ENCODE results near the gene C6orf132.

DNA sequence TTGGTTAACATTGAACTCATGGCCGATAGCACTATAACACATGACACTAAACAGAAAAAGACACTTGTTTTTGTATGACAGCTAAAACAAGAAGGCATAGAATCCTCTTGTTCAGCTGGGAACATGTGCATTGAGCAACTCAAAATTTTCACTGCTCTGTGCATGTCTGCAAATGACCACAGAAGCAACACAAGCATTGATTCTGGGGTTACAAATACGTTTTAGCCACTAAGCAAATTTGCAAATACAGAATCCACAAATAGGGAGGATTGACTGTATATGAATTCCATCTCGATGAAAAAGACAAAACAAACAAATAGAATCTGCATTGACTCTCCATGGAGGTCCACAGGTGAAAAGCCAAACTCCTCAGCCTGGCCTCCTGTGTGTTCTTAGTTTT is 31.7 kb downstream of the C6orf132 start:
- TF ChIP-seq, protein P1, sequence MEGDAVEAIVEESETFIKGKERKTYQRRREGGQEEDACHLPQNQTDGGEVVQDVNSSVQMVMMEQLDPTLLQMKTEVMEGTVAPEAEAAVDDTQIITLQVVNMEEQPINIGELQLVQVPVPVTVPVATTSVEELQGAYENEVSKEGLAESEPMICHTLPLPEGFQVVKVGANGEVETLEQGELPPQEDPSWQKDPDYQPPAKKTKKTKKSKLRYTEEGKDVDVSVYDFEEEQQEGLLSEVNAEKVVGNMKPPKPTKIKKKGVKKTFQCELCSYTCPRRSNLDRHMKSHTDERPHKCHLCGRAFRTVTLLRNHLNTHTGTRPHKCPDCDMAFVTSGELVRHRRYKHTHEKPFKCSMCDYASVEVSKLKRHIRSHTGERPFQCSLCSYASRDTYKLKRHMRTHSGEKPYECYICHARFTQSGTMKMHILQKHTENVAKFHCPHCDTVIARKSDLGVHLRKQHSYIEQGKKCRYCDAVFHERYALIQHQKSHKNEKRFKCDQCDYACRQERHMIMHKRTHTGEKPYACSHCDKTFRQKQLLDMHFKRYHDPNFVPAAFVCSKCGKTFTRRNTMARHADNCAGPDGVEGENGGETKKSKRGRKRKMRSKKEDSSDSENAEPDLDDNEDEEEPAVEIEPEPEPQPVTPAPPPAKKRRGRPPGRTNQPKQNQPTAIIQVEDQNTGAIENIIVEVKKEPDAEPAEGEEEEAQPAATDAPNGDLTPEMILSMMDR (IDR thresholded peaks at IDR 0.05; ENCODE audit: low read depth, low read length), result no peak
- TF ChIP-seq EZH2phosphoT487 (IDR thresholded peaks at IDR 0.05; ENCODE audit: low read depth), result no peak
